ENCODE data around the gene LAMA2. TPM values are rescaled to one million over a fixed set of nuclear protein-coding genes. Genes with fewer than 3 reads are reported as not detected.

Gene LAMA2
- total RNA-seq, 4 donors from 2014 or later = 115 to 153 (median 134) TPM

DNA sequence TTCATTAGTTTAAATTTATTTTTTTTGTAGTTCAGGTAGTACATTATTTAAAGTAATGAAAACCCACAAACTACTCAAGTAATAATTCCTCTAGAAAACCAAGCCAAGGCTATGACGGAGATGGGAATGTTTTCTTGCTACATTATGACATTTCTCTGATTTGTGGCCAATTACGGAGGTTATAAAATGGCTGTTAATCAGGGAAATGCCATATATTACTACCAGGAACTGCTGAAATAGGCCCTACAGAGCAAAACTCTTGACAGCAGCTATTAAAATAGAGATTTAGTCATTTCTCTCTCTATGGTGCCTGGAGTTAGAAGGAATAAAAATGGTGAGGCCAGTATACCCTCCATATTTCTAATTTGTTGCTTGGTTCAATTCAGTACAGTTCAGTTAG is 547.0 kb downstream of the LAMA2 start:
- no peaks in the 10 kb centered on the region for H3K4me1 ChIP-seq
- peaks cover 0 to 30% (median 6%) of the 10 kb centered on the region in 4 donors for H3K36me3 ChIP-seq
- no peak overlapping the region for H3K4me3 ChIP-seq
- TF ChIP-seq POLR2AphosphoS5 (IDR thresholded peaks at IDR 0.05) (no peak), EP300 (IDR thresholded peaks at IDR 0.05) (no peak), POLR2A (IDR thresholded peaks at IDR 0.05; ENCODE audit: low read depth) (no peak), CTCF (IDR thresholded peaks at IDR 0.05) (no peak)
- intact Hi-C loops (cut with DNase I) = no loop called here
- 52% methylated on average over 2 of the region's 2 CpGs for WGBS
- H3K27me3 ChIP-seq = no peaks in the 10 kb centered on the region
- H3K27ac ChIP-seq (replicated peaks in 1 of 4) = no peak overlapping the region
- no peak for DNase-seq (ENCODE audit: extremely low spot score)
- no peaks in the 10 kb centered on the region for H3K9me3 ChIP-seq

- intact Hi-C loops (cut with DNase I) = no loop called here
- WGBS = 100% methylated on average over 1 of the region's 1 CpG
- no peak for TF ChIP-seq CTCF (IDR thresholded peaks at IDR 0.05)
- TF ChIP-seq EP300 (IDR thresholded peaks at IDR 0.05) = no peak
- no peak for TF ChIP-seq POLR2AphosphoS5 (IDR thresholded peaks at IDR 0.05)
- no peak for TF ChIP-seq POLR2A (IDR thresholded peaks at IDR 0.05; ENCODE audit: low read depth)
These were observed 549.8 kb downstream of the LAMA2 start for GRCh38 chr6:129432738-129433137.

DNA sequence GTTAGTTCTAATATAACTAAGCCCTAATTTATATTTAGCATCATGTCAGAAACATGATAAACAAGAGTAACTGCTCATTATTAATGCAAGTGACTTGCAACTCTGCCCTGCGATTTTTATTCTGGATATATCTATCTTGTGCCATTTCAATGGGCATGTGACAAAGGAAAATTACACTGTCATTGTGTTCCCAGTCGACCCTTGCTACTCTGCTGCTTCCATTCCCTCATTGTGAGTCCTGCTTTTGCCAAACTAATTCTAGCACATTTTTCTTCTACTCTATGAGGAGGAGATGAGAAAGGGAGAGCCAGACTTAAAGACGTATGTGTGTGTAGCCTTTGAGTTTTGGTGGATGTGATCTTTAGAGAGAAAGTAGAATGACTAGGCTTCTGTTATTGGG is 551.2 kb downstream of the LAMA2 start:
- no peak for TF ChIP-seq EP300 (IDR thresholded peaks at IDR 0.05)
- no peak for TF ChIP-seq POLR2A (IDR thresholded peaks at IDR 0.05; ENCODE audit: low read depth)
- TF ChIP-seq CTCF (IDR thresholded peaks at IDR 0.05) = no peak
- TF ChIP-seq POLR2AphosphoS5 (IDR thresholded peaks at IDR 0.05) = no peak
- 85% methylated on average over 3 of the region's 3 CpGs for WGBS
- Histone ChIP-seq H3K27ac (replicated peaks in 1 of 4) (no peak overlapping the region), H3K4me1 (no peaks in the 10 kb centered on the region), H3K27me3 (no peaks in the 10 kb centered on the region), H3K4me3 (no peak overlapping the region), H3K36me3 (peaks cover 0 to 14% (median 0%) of the 10 kb centered on the region in 4 donors), H3K9me3 (no peaks in the 10 kb centered on the region)
- intact Hi-C loops (cut with DNase I) = no loop called here
- no peak for DNase-seq (ENCODE audit: extremely low spot score)

More at GRCh38 chr6:129432738-129433137, 549.8 kb downstream of the LAMA2 start:
- peaks cover 0 to 23% (median 2%) of the 10 kb centered on the region in 4 donors for H3K36me3 ChIP-seq
- H3K4me3 ChIP-seq = no peak overlapping the region
- H3K27me3 ChIP-seq = no peaks in the 10 kb centered on the region
- no peaks in the 10 kb centered on the region for H3K4me1 ChIP-seq
- H3K9me3 ChIP-seq = no peaks in the 10 kb centered on the region
- DNase-seq (ENCODE audit: extremely low spot score) = no peak
- no peak overlapping the region for H3K27ac ChIP-seq (replicated peaks in 1 of 4)

DNA sequence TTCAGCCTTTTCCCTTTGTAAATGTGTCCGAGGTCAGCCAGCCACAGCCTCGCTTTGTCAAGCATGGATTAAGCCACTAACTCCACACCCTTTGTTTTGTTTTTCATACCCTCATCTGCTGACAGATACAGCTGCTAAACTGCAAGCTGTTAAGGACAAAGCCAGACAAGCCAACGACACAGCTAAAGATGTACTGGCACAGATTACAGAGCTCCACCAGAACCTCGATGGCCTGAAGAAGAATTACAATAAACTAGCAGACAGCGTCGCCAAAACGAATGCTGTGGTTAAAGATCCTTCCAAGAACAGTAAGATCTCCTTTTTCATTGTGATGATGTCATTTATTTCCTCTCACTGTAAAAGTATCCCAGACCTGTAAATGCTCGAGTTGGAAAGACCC is 557.8 kb downstream of the LAMA2 start:
- intact Hi-C loops (cut with DNase I) = no loop called here
- Histone ChIP-seq H3K9me3 (no peaks in the 10 kb centered on the region), H3K4me3 (no peak overlapping the region), H3K36me3 (peaks cover 0 to 20% (median 0%) of the 10 kb centered on the region in 4 donors), H3K27me3 (no peaks in the 10 kb centered on the region), H3K27ac (replicated peaks in 1 of 4) (no peak overlapping the region), H3K4me1 (peaks cover 0 to 7% (median 1%) of the 10 kb centered on the region in 4 donors)
- TF ChIP-seq POLR2A (IDR thresholded peaks at IDR 0.05; ENCODE audit: low read depth) (no peak), EP300 (IDR thresholded peaks at IDR 0.05) (no peak), CTCF (IDR thresholded peaks at IDR 0.05) (no peak), POLR2AphosphoS5 (IDR thresholded peaks at IDR 0.05) (no peak)
- DNase-seq (ENCODE audit: extremely low spot score) = no peak
- WGBS = 32% methylated on average over 8 of the region's 8 CpGs

DNA sequence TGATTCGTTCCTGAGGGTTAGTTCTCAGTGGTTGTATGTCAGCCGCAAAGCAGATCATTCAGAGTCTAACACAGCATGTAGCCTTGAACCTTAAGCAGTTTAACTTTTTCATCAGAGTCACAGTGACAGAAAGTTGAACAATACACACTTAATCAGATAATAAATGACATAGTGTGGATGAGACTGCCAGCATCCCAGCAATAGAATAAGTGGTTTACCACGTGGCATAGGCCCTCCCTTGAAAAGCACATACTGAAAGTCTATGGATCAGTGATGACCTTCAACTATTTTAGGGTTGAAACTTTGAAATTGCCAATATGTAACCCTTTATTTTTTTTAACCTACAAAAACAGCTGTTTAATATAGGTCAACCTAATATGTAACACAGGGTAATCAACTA is 561.7 kb downstream of the LAMA2 start:
- no peak for DNase-seq (ENCODE audit: extremely low spot score)
- no peak overlapping the region for H3K27ac ChIP-seq (replicated peaks in 1 of 4)
- H3K4me1 ChIP-seq = peaks cover 0 to 7% (median 0%) of the 10 kb centered on the region in 4 donors
- intact Hi-C loops (cut with DNase I) = no loop called here
- peaks cover 0 to 19% (median 0%) of the 10 kb centered on the region in 4 donors for H3K36me3 ChIP-seq
- no peak overlapping the region for H3K4me3 ChIP-seq
- no peak for TF ChIP-seq POLR2AphosphoS5 (IDR thresholded peaks at IDR 0.05)
- no peak for TF ChIP-seq CTCF (IDR thresholded peaks at IDR 0.05)
- TF ChIP-seq EP300 (IDR thresholded peaks at IDR 0.05) = no peak
- TF ChIP-seq POLR2A (IDR thresholded peaks at IDR 0.05; ENCODE audit: low read depth) = no peak
- WGBS = 83% methylated on average over 3 of the region's 3 CpGs
- H3K27me3 ChIP-seq = no peaks in the 10 kb centered on the region
- H3K9me3 ChIP-seq = no peaks in the 10 kb centered on the region
